HFFc6 (cell line): ENCODE results near the gene PIAS2. TPM values are rescaled to one million over a fixed set of nuclear protein-coding genes. Genes with fewer than 3 reads are reported as not detected.
"Not testable (repeated sequence)": the region's sequence is repeated elsewhere in the genome, so short reads cannot be mapped to it uniquely, and the experiment has no call there.

Experiments
- DNase-seq: peaks from one replicate; pipeline ENCODE4 v3.0.0-alpha.2; 2018
- H3K27ac Mint-ChIP-seq: 2 replicates; pipeline ENCODE4 v1.8.0; 2020; ENCODE audit warnings: mild to moderate bottlenecking, mixed read lengths
- H3K27me3 Mint-ChIP-seq: 2 replicates; pipeline ENCODE4 v1.8.0; 2021; ENCODE audit warnings: mild to moderate bottlenecking, moderate library complexity, mixed read lengths; ENCODE audit not compliant: insufficient read depth
- H3K36me3 Mint-ChIP-seq: 2 replicates; pipeline ENCODE4 v1.8.0; 2021; ENCODE audit warnings: low read depth, mixed read lengths
- H3K4me1 Mint-ChIP-seq: 2 replicates; pipeline ENCODE4 v1.8.0; 2020; ENCODE audit warnings: low read depth, mixed read lengths
- H3K4me3 Mint-ChIP-seq: 2 replicates; pipeline ENCODE4 v1.8.0; 2020; ENCODE audit warnings: mild to moderate bottlenecking, moderate library complexity, mixed read lengths
- H3K9me3 Mint-ChIP-seq: 2 replicates; pipeline ENCODE4 v1.8.0; 2020; ENCODE audit warnings: mild to moderate bottlenecking, mixed read lengths
- CTCF ChIP-seq: fragments of 200-600 bp; sonication (generic); IDR thresholded peaks from 2 replicates; pipeline ENCODE4 v1.5.0; 2021; ENCODE audit warnings: antibody characterized with exemption, mild to moderate bottlenecking
- total RNA-seq, 6 experiments: library from RNA; stranded (reverse); fragmentation: NEBNext Ultra II Directional; extraction: Animal tissue kit (Norgen Biotek cat#: 25700); gene quantifications; 2 replicates in 1 of 6; 3 replicates in 5 of 6; pipeline ENCODE4 v1.2.3, GENCODE V29; 2021

The PIAS2 gene
- total RNA-seq, 6 experiments from 2014 or later = 23.2 to 26.2 (median 23.9) TPM

GRCh38 chr18:46877329-46877987 lies 39.8 kb downstream of the PIAS2 start:
- TF ChIP-seq CTCF = no peak
- H3K4me3 Mint-ChIP-seq = no peak overlapping the region
- H3K9me3 Mint-ChIP-seq = peaks cover 30% of the 10 kb centered on the region
- H3K27me3 Mint-ChIP-seq = no peaks in the 10 kb centered on the region
- no peaks in the 10 kb centered on the region for H3K4me1 Mint-ChIP-seq
- peaks cover 44% of the 10 kb centered on the region for H3K36me3 Mint-ChIP-seq
- DNase-seq = no peak
- H3K27ac Mint-ChIP-seq = no peak overlapping the region

- peaks cover 21% of the 10 kb centered on the region for H3K9me3 Mint-ChIP-seq
- no peak overlapping the region for H3K27ac Mint-ChIP-seq
- peaks cover 32% of the 10 kb centered on the region for H3K36me3 Mint-ChIP-seq
- no peaks in the 10 kb centered on the region; the same call in 1 of the 2 replicates for H3K27me3 Mint-ChIP-seq
- H3K4me1 Mint-ChIP-seq = peaks cover 11% of the 10 kb centered on the region
- no peak for DNase-seq
- TF ChIP-seq CTCF = no peak
- H3K4me3 Mint-ChIP-seq = no peak overlapping the region
These were observed 49.0 kb downstream of the PIAS2 start for GRCh38 chr18:46868169-46868921.

GRCh38 chr18:46867367-46868143 lies 49.8 kb downstream of the PIAS2 start:
- Mint-ChIP-seq H3K9me3 (peaks cover 21% of the 10 kb centered on the region), H3K27ac (no peak overlapping the region), H3K27me3 (no peaks in the 10 kb centered on the region; the same call in 1 of the 2 replicates), H3K36me3 (peaks cover 32% of the 10 kb centered on the region), H3K4me1 (peaks cover 11% of the 10 kb centered on the region), H3K4me3 (no peak overlapping the region)
- TF ChIP-seq CTCF = no peak
- no peak for DNase-seq

GRCh38 chr18:46866523-46866922 lies 50.8 kb downstream of the PIAS2 start:
- TF ChIP-seq CTCF = no peak
- no peaks in the 10 kb centered on the region; the same call in 1 of the 2 replicates for H3K27me3 Mint-ChIP-seq
- no peak overlapping the region for H3K27ac Mint-ChIP-seq
- peaks cover 29% of the 10 kb centered on the region for H3K36me3 Mint-ChIP-seq
- no peak for DNase-seq
- H3K4me1 Mint-ChIP-seq = peaks cover 11% of the 10 kb centered on the region
- H3K4me3 Mint-ChIP-seq = no peak overlapping the region
- peaks cover 21% of the 10 kb centered on the region for H3K9me3 Mint-ChIP-seq

- not testable (repeated sequence) for H3K4me3 Mint-ChIP-seq, DNase-seq, H3K27me3 Mint-ChIP-seq, H3K27ac Mint-ChIP-seq
- H3K36me3 Mint-ChIP-seq = peaks cover 21% of the 10 kb centered on the region
- H3K4me1 Mint-ChIP-seq = peaks cover 11% of the 10 kb centered on the region
- peaks cover 21% of the 10 kb centered on the region for H3K9me3 Mint-ChIP-seq
These were observed 52.1 kb downstream of the PIAS2 start for GRCh38 chr18:46865245-46865644.
